SU-DHL-6 (cell line): ENCODE results near the gene SGCA.

Experiments
- EZH2phosphoT487 ChIP-seq: fragments of 200-600 bp; sonication (generic), shearing (Covaris generic); conservative IDR thresholded peaks from 2 replicates; pipeline ENCODE4 v1.6.1; 2018; ENCODE audit warnings: mild to moderate bottlenecking, antibody characterized with exemption, low read length, moderate library complexity, mixed read lengths
- TF ChIP-seq, protein P1 (sequence below): fragments of 200-600 bp; sonication (generic); IDR thresholded peaks from one replicate; pipeline ENCODE4 v1.5.1; 2017; ENCODE audit warnings: antibody characterized with exemption, mild to moderate bottlenecking, low read length, moderate library complexity; ENCODE audit not compliant: insufficient read depth, poor library complexity, severe bottlenecking

DNA sequence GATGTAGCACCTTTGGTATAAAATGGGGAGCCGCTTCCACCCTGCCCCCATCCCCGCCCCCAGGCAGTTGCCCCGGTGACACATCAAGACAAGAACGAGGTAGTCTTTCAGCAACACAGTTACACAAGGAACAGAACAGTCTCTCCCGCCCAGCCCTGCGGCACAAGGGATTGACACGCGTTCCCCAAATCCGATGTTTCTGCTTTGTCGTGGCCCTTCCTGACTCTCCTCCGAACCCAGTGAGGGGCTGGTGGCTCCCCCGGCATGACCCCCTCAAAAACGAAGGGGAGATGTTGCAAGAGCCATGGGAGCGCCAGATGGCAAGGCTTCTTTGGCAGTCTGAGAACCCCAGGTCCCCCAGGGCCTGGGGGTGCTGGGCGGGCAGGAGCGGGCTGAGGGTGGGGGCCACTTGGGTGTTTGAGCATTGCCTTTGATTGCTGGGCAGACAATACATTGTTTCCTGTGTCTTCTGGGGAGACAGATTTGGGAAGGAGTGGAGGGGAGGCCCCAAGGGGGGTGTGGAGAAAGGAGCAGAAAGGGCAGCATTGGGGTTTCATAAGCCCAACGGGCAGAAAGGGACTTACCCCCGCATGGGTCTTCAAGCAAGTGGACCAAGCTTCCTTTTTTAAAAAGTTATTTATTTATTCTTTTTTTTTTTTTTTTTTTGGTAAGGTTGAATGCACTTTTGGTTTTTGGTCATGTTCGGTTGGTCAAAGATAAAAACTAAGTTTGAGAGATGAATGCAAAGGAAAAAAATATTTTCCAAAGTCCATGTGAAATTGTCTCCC is 19.0 kb downstream of the SGCA start:
- TF ChIP-seq, protein P1, sequence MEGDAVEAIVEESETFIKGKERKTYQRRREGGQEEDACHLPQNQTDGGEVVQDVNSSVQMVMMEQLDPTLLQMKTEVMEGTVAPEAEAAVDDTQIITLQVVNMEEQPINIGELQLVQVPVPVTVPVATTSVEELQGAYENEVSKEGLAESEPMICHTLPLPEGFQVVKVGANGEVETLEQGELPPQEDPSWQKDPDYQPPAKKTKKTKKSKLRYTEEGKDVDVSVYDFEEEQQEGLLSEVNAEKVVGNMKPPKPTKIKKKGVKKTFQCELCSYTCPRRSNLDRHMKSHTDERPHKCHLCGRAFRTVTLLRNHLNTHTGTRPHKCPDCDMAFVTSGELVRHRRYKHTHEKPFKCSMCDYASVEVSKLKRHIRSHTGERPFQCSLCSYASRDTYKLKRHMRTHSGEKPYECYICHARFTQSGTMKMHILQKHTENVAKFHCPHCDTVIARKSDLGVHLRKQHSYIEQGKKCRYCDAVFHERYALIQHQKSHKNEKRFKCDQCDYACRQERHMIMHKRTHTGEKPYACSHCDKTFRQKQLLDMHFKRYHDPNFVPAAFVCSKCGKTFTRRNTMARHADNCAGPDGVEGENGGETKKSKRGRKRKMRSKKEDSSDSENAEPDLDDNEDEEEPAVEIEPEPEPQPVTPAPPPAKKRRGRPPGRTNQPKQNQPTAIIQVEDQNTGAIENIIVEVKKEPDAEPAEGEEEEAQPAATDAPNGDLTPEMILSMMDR: no peak
- no peak for TF ChIP-seq EZH2phosphoT487
